Measurements from ENCODE around the gene TMEM134. TPM values are rescaled to one million over a fixed set of nuclear protein-coding genes. Genes with fewer than 3 reads are reported as not detected.

The TMEM134 gene
- total and polyA plus RNA-seq, 9 of the 15 experiments (the other 6 are each of a cell fraction or from before 2014, with no cell fraction given): 0.63 to 48.4 (median 10.7) TPM

- DNase-seq (ENCODE audit: extremely low read depth in 1 of 4, low spot score in 3 of 4) (no peak), ATAC-seq (no peak), FAIRE-seq (no peak)
- Histone ChIP-seq H4K20me1 (replicated peaks; ENCODE audit: control insufficient read depth, insufficient read depth, low read length) (no peaks in the 10 kb centered on the region), H3K27me3 (ENCODE audit: control insufficient read depth in 2 of 2, insufficient read depth in 2 of 2, low read length in 2 of 2) (no peaks in the 10 kb centered on the region), H3K36me3 (ENCODE audit: control insufficient read depth, insufficient read depth, low read length) (peaks cover 85% of the 10 kb centered on the region; the same call in 2 of the 3 replicates), H3K9ac (ENCODE audit: insufficient read depth in 1 of 2, low read depth in 2 of 2, low read length in 2 of 2) (peak overlapping the region in 1 of 2 experiments; percentile 65; a peak in 1 of 4 replicates), H3K79me2 (ENCODE audit: control insufficient read depth, insufficient read depth, low read length) (peaks cover 20% of the 10 kb centered on the region), H3K4me1 (replicated peaks in 1 of 2; ENCODE audit: control insufficient read depth in 2 of 2, insufficient read depth in 2 of 2, low read length in 2 of 2) (peaks cover 20 to 70% of the 10 kb centered on the region in 2 experiments), H3K4me3 (no peak overlapping the region), H3K9me1 (ENCODE audit: control insufficient read depth, insufficient read depth, low read length) (peaks cover 4% of the 10 kb centered on the region), H2AFZ (ENCODE audit: low read depth, low read length) (no peak overlapping the region), H3K9me3 (replicated peaks; ENCODE audit: control insufficient read depth, insufficient read depth, low read depth, low read length) (no peaks in the 10 kb centered on the region), H3K4me2 (ENCODE audit: insufficient read depth, low read length) (no peak overlapping the region), H3K27ac (ENCODE audit: extremely low read depth, low read depth, low read length) (no peak overlapping the region)
- TF ChIP-seq SP1 (CRISPR knock-in tag; IDR thresholded peaks at IDR 0.05): no peak
- TF ChIP-seq POLR2G (IDR thresholded peaks at IDR 0.05; ENCODE audit: low read depth, low read length): peak; percentile 28; the same call in 1 of the 2 replicates
- TF ChIP-seq RUNX1 (IDR thresholded peaks at IDR 0.05; ENCODE audit: low read depth): no peak
- no peak for TF ChIP-seq ZNF561 (CRISPR knock-in tag; conservative IDR thresholded peaks at IDR 0.05)
- no peak for TF ChIP-seq ZNF444 (CRISPR knock-in tag; IDR thresholded peaks at IDR 0.05)
- ChIA-PET CTCF (ENCODE audit: low intra/inter-chr PET ratio) (no interaction called here), POLR2A (interaction anchor here (0.5 to 1.1 kb wide), 3 partner anchors 16 to 776 kb away, joined by 3 read pairs; no protein-coding TSS in a partner anchor)
- BruUV-seq (replicated peaks): no TSS peak
- 97% methylated on average over 20 of the region's 22 CpGs for WGBS (ENCODE audit: insufficient coverage, low coverage, missing lambda C conversion rate)
- in situ Hi-C loops (cut with MboI) (no loop called here), intact Hi-C loops (cut with micrococcal nuclease) (no loop called here)
Measured at GRCh38 chr11:67433536-67434394, 35.3 kb downstream of the TMEM134 start.

All from K562 (cell line).